Suprapubic skin (tissue), 4 donors: ENCODE measurements around the gene PLA1A.

Source experiments
- CTCF ChIP-seq, 2 donors: fragments of 200-600 bp in 1 of 2; fragments of 450-650 bp in 1 of 2; sonication (generic) in 1 of 2; IDR thresholded peaks; one replicate each; pipeline ENCODE4 v1.5.1; 2016 to 2019; ENCODE audit warnings: antibody characterized with exemption in 2 of 2, mild to moderate bottlenecking in 1 of 2, moderate library complexity in 1 of 2
- EP300 ChIP-seq: sonication (generic); formaldehyde crosslinking; IDR thresholded peaks from one replicate; pipeline ENCODE4 v1.6.1; 2017; ENCODE audit warnings: antibody characterized with exemption
- POLR2A ChIP-seq, 2 donors: fragments of 450-650 bp; IDR thresholded peaks; one replicate each; pipeline ENCODE4 v1.6.1; 2017; ENCODE audit warnings: antibody characterized with exemption in 2 of 2, mild to moderate bottlenecking in 2 of 2, moderate library complexity in 2 of 2
- POLR2AphosphoS5 ChIP-seq, 3 donors: sonication (generic); formaldehyde crosslinking; IDR thresholded peaks; one replicate each; pipeline ENCODE4 v1.6.1; 2017; ENCODE audit warnings: antibody characterized with exemption in 3 of 3

- TF ChIP-seq POLR2AphosphoS5 (IDR thresholded peaks at IDR 0.05) (no peak), CTCF (IDR thresholded peaks at IDR 0.05) (no peak), POLR2A (IDR thresholded peaks at IDR 0.05) (no peak), EP300 (no peak)
Observed at GRCh38 chr3:119571688-119572087, 26.0 kb upstream of the PLA1A start.
